DND-41 (cell line): ENCODE data around the gene RAB26.

Experiments used
- ATAC-seq: fragments of 200-7000 bp; cut with Tn5 transposase; 3 replicates; pipeline ENCODE4 v1.9.1; 2021; ENCODE audit warnings: low read depth; ENCODE audit not compliant: insufficient read depth
- DNase-seq: peaks from one replicate; pipeline ENCODE4 v3.0.0-alpha.2; 2020
- H2AFZ ChIP-seq: 2 replicates; pipeline ENCODE4 v1.6.0; 2012; ENCODE audit warnings: low read depth, low read length
- H3K27ac ChIP-seq: 2 replicates; pipeline ENCODE4 v1.5.1; 2012; ENCODE audit warnings: low read length, inconsistent platforms
- H3K27me3 ChIP-seq: fragments of 200-600 bp; sonication (generic); 2 replicates; pipeline ENCODE4 v1.6.0; 2012; ENCODE audit warnings: low read length, mild to moderate bottlenecking, inconsistent platforms; ENCODE audit not compliant: insufficient read depth, poor library complexity
- H3K36me3 ChIP-seq: 2 replicates; pipeline ENCODE4 v1.5.1; 2012; ENCODE audit warnings: low read length, inconsistent platforms; ENCODE audit not compliant: insufficient read depth
- H3K4me1 ChIP-seq: 2 replicates; pipeline ENCODE4 v1.5.1; 2012; ENCODE audit warnings: mild to moderate bottlenecking, low read length; ENCODE audit not compliant: insufficient read depth
- H3K4me2 ChIP-seq: 2 replicates; pipeline ENCODE4 v1.6.0; 2012; ENCODE audit warnings: mild to moderate bottlenecking, moderate library complexity, low read length, inconsistent platforms; ENCODE audit not compliant: insufficient read depth
- H3K4me3 ChIP-seq, 2 experiments: fragments of 200-600 bp in 1 of 2; shearing (Covaris generic) in 1 of 2; 2 replicates each; pipeline ENCODE4 v1.5.1; 2012 to 2016; ENCODE audit warnings: inconsistent platforms in 2 of 2, low read length in 2 of 2, mild to moderate bottlenecking in 2 of 2, low read depth in 1 of 2, moderate library complexity in 1 of 2
- H3K79me2 ChIP-seq: 2 replicates; pipeline ENCODE4 v1.6.0; 2012; ENCODE audit warnings: low read length, inconsistent platforms; ENCODE audit not compliant: insufficient read depth
- H3K9ac ChIP-seq: 2 replicates; pipeline ENCODE4 v1.6.0; 2012; ENCODE audit warnings: low read depth, mild to moderate bottlenecking, inconsistent platforms, low read length, moderate library complexity
- H3K9me3 ChIP-seq: 2 replicates; pipeline ENCODE4 v1.5.1; 2012; ENCODE audit warnings: low read length, moderate library complexity, mild to moderate bottlenecking, inconsistent platforms; ENCODE audit not compliant: insufficient read depth, severe bottlenecking
- H4K20me1 ChIP-seq: 2 replicates; pipeline ENCODE4 v1.6.0; 2012; ENCODE audit warnings: low read length; ENCODE audit not compliant: insufficient read depth
- CTCF ChIP-seq: IDR thresholded peaks from 2 replicates; pipeline ENCODE4 v1.5.1; 2012; ENCODE audit warnings: borderline replicate concordance, low read length, moderate library complexity, mild to moderate bottlenecking; ENCODE audit not compliant: poor library complexity, severe bottlenecking; ENCODE audit errors: extremely low read depth
- EZH2 ChIP-seq: IDR thresholded peaks from 3 replicates; pipeline ENCODE4 v1.6.1; 2012; ENCODE audit warnings: borderline replicate concordance, low read depth, mild to moderate bottlenecking, moderate library complexity, low read length, inconsistent platforms; ENCODE audit not compliant: severe bottlenecking

Gene RAB26

GRCh38 chr16:2174396-2175131 lies 26.1 kb downstream of the RAB26 start:
- H3K27me3 ChIP-seq, result no peaks in the 10 kb centered on the region
- no peak overlapping the region for H3K9ac ChIP-seq
- ATAC-seq (no peak), DNase-seq (no peak)
- no peak overlapping the region for H3K4me2 ChIP-seq
- no peak overlapping the region for H3K27ac ChIP-seq
- H3K9me3 ChIP-seq, result no peaks in the 10 kb centered on the region
- no peaks in the 10 kb centered on the region for H3K79me2 ChIP-seq
- 0 out of 2 replicates have a peak, but pooled peaks cover 4% of the 10 kb centered on the region for H4K20me1 ChIP-seq
- no peak for TF ChIP-seq EZH2
- no peak for TF ChIP-seq CTCF
- H3K4me1 ChIP-seq, result no peaks in the 10 kb centered on the region
- H2AFZ ChIP-seq, result no peak overlapping the region
- peaks cover 74% of the 10 kb centered on the region for H3K36me3 ChIP-seq
- H3K4me3 ChIP-seq, result no peak overlapping the region

GRCh38 chr16:2175454-2175853 lies 27.0 kb downstream of the RAB26 start:
- H3K27ac ChIP-seq, result no peak overlapping the region
- H3K9me3 ChIP-seq, result no peaks in the 10 kb centered on the region
- peaks cover 65% of the 10 kb centered on the region for H3K36me3 ChIP-seq
- H3K9ac ChIP-seq, result no peak overlapping the region
- no peaks in the 10 kb centered on the region for H3K27me3 ChIP-seq
- H3K4me3 ChIP-seq, result no peak overlapping the region
- TF ChIP-seq EZH2 (no peak), CTCF (no peak)
- no peaks in the 10 kb centered on the region for H3K79me2 ChIP-seq
- no peak overlapping the region for H3K4me2 ChIP-seq
- 0 out of 2 replicates have a peak, but pooled peaks cover 4% of the 10 kb centered on the region for H4K20me1 ChIP-seq
- ATAC-seq (no peak), DNase-seq (no peak)
- no peak overlapping the region for H2AFZ ChIP-seq
- H3K4me1 ChIP-seq, result no peaks in the 10 kb centered on the region

GRCh38 chr16:2176047-2176446 lies 27.6 kb downstream of the RAB26 start:
- H3K36me3 ChIP-seq, result peaks cover 62% of the 10 kb centered on the region
- H3K4me3 ChIP-seq, result no peak overlapping the region
- H3K9ac ChIP-seq, result no peak overlapping the region
- no peaks in the 10 kb centered on the region for H3K9me3 ChIP-seq
- no peak overlapping the region for H3K4me2 ChIP-seq
- H3K27ac ChIP-seq, result no peak overlapping the region
- ATAC-seq, result no peak
- 0 out of 2 replicates have a peak, but pooled peaks cover 4% of the 10 kb centered on the region for H4K20me1 ChIP-seq
- no peaks in the 10 kb centered on the region for H3K79me2 ChIP-seq
- H2AFZ ChIP-seq, result no peak overlapping the region
- no peaks in the 10 kb centered on the region for H3K4me1 ChIP-seq
- H3K27me3 ChIP-seq, result no peaks in the 10 kb centered on the region
- TF ChIP-seq CTCF, result no peak
- no peak for TF ChIP-seq EZH2
- DNase-seq, result no peak
